IMR-90 (cell line): ENCODE data around the gene ADARB2.

Source experiments
- BHLHE40 ChIP-seq: fragments of 150-350 bp; IDR thresholded peaks from 2 replicates; pipeline ENCODE4 v1.6.1; 2016; ENCODE audit warnings: mild to moderate bottlenecking, low read depth, low read length
- CEBPB ChIP-seq: IDR thresholded peaks from 2 replicates; pipeline ENCODE4 v1.6.1; 2012; ENCODE audit warnings: low read depth, low read length, improper control_type of control experiment
- CHD1 ChIP-seq: IDR thresholded peaks from 2 replicates; pipeline ENCODE4 v1.6.1; 2012; ENCODE audit warnings: low read depth, low read length, improper control_type of control experiment
- CTCF ChIP-seq: conservative IDR thresholded peaks from 2 replicates; pipeline ENCODE4 v1.5.1; 2012; ENCODE audit warnings: mild to moderate bottlenecking, low read depth, low read length, improper control_type of control experiment
- ELK1 ChIP-seq: fragments of 150-350 bp; IDR thresholded peaks from 2 replicates; pipeline ENCODE4 v1.6.1; 2016; ENCODE audit warnings: low read depth, mild to moderate bottlenecking, low read length, moderate library complexity, borderline replicate concordance
- FOS ChIP-seq: fragments of 150-350 bp; IDR thresholded peaks from 2 replicates; pipeline ENCODE4 v1.6.1; 2016; ENCODE audit warnings: low read depth, low read length
- MXI1 ChIP-seq: IDR thresholded peaks from 2 replicates; pipeline ENCODE4 v1.6.1; 2012; ENCODE audit warnings: low read depth, mild to moderate bottlenecking, low read length, moderate library complexity, borderline replicate concordance
- POLR2A ChIP-seq: IDR thresholded peaks from 2 replicates; pipeline ENCODE4 v1.6.1; 2012; ENCODE audit warnings: mild to moderate bottlenecking, low read depth, low read length
- RAD21 ChIP-seq: IDR thresholded peaks from 2 replicates; pipeline ENCODE4 v1.6.1; 2012; ENCODE audit warnings: low read length, improper control_type of control experiment
- RCOR1 ChIP-seq: IDR thresholded peaks from 2 replicates; pipeline ENCODE4 v1.6.1; 2012; ENCODE audit warnings: mild to moderate bottlenecking, low read length, improper control_type of control experiment; ENCODE audit not compliant: insufficient replicate concordance
- RFX5 ChIP-seq: IDR thresholded peaks from 2 replicates; pipeline ENCODE4 v1.8.0; 2012; ENCODE audit warnings: low read depth, mild to moderate bottlenecking, low read length, moderate library complexity
- SMC3 ChIP-seq: fragments of 150-350 bp; IDR thresholded peaks from 2 replicates; pipeline ENCODE4 v1.6.1; 2016; ENCODE audit warnings: low read depth, mild to moderate bottlenecking, antibody characterized with exemption, low read length, moderate library complexity
- USF2 ChIP-seq: fragments of 150-350 bp; IDR thresholded peaks from 2 replicates; pipeline ENCODE4 v1.6.1; 2017; ENCODE audit warnings: mild to moderate bottlenecking, antibody characterized with exemption, low read length, low read depth

- TF ChIP-seq CTCF = no peak
- no peak for TF ChIP-seq USF2
- TF ChIP-seq RFX5 = no peak
- no peak for TF ChIP-seq FOS
- no peak for TF ChIP-seq RAD21
- no peak for TF ChIP-seq MXI1
- TF ChIP-seq POLR2A = no peak
- no peak for TF ChIP-seq CHD1
- TF ChIP-seq BHLHE40 = no peak
- TF ChIP-seq SMC3 = no peak
- no peak for TF ChIP-seq ELK1
- TF ChIP-seq RCOR1 = no peak
- no peak for TF ChIP-seq CEBPB
These were observed 557.1 kb downstream of the ADARB2 start for GRCh38 chr10:1180071-1180730.
